ENCODE measurements around the gene CNKSR3. TPM values are rescaled to one million over a fixed set of nuclear protein-coding genes. Genes with fewer than 3 reads are reported as not detected.

CNKSR3 gene
- total RNA-seq, 1 experiment from 2014 or later = 3.9 TPM

- Mint-ChIP-seq H3K4me1 (ENCODE audit: insufficient read depth, unreplicated experiment) (no peaks in the 10 kb centered on the region), H3K9me3 (ENCODE audit: unreplicated experiment) (no peaks in the 10 kb centered on the region), H3K4me3 (ENCODE audit: unreplicated experiment) (no peak overlapping the region), H3K27ac (ENCODE audit: low read depth, unreplicated experiment) (no peak overlapping the region), H3K27me3 (ENCODE audit: insufficient read depth, unreplicated experiment) (no peaks in the 10 kb centered on the region), H3K36me3 (ENCODE audit: insufficient read depth, unreplicated experiment) (peaks cover 7% of the 10 kb centered on the region)
- CTCF ChIA-PET = no interaction called here
- intact Hi-C loops (cut with micrococcal nuclease) = no loop called here
- TF ChIP-seq CTCF (IDR thresholded peaks at IDR 0.05; ENCODE audit: unreplicated experiment) = no peak
- no TSS peak for BruUV-seq (replicated peaks)
- POLR2A ChIA-PET = no interaction called here
- no peak for DNase-seq (ENCODE audit: unreplicated experiment)
These were observed 26.5 kb upstream of the CNKSR3 start for GRCh38 chr6:154536999-154537398.

GRCh38 chr6:154536255-154536654 is 25.8 kb upstream of the CNKSR3 start:
- TF ChIP-seq CTCF (IDR thresholded peaks at IDR 0.05; ENCODE audit: unreplicated experiment) = no peak
- DNase-seq (ENCODE audit: unreplicated experiment) = no peak
- BruUV-seq (replicated peaks) = no TSS peak
- no peaks in the 10 kb centered on the region for H3K27me3 Mint-ChIP-seq (ENCODE audit: insufficient read depth, unreplicated experiment)
- ChIA-PET CTCF (no interaction called here), POLR2A (no interaction called here)
- H3K4me3 Mint-ChIP-seq (ENCODE audit: unreplicated experiment) = no peak overlapping the region
- intact Hi-C loops (cut with micrococcal nuclease) = no loop called here
- no peaks in the 10 kb centered on the region for H3K9me3 Mint-ChIP-seq (ENCODE audit: unreplicated experiment)
- H3K27ac Mint-ChIP-seq (ENCODE audit: low read depth, unreplicated experiment) = no peak overlapping the region
- peaks cover 7% of the 10 kb centered on the region for H3K36me3 Mint-ChIP-seq (ENCODE audit: insufficient read depth, unreplicated experiment)
- no peaks in the 10 kb centered on the region for H3K4me1 Mint-ChIP-seq (ENCODE audit: insufficient read depth, unreplicated experiment)

- Mint-ChIP-seq H3K9me3 (ENCODE audit: unreplicated experiment) (no peaks in the 10 kb centered on the region), H3K4me3 (ENCODE audit: unreplicated experiment) (no peak overlapping the region), H3K36me3 (ENCODE audit: insufficient read depth, unreplicated experiment) (peaks cover 7% of the 10 kb centered on the region), H3K27me3 (ENCODE audit: insufficient read depth, unreplicated experiment) (no peaks in the 10 kb centered on the region), H3K27ac (ENCODE audit: low read depth, unreplicated experiment) (no peak overlapping the region), H3K4me1 (ENCODE audit: insufficient read depth, unreplicated experiment) (no peaks in the 10 kb centered on the region)
- no peak for TF ChIP-seq CTCF (IDR thresholded peaks at IDR 0.05; ENCODE audit: unreplicated experiment)
- BruUV-seq (replicated peaks) = no TSS peak
- CTCF ChIA-PET = no interaction called here
- DNase-seq (ENCODE audit: unreplicated experiment) = no peak
- intact Hi-C loops (cut with micrococcal nuclease) = no loop called here
- POLR2A ChIA-PET = no interaction called here
These were observed 25.4 kb upstream of the CNKSR3 start for GRCh38 chr6:154535851-154536250.

GRCh38 chr6:154535147-154535546 is 24.7 kb upstream of the CNKSR3 start:
- Mint-ChIP-seq H3K27me3 (ENCODE audit: insufficient read depth, unreplicated experiment) (no peaks in the 10 kb centered on the region), H3K36me3 (ENCODE audit: insufficient read depth, unreplicated experiment) (peaks cover 7% of the 10 kb centered on the region), H3K4me1 (ENCODE audit: insufficient read depth, unreplicated experiment) (no peaks in the 10 kb centered on the region), H3K27ac (ENCODE audit: low read depth, unreplicated experiment) (no peak overlapping the region), H3K4me3 (ENCODE audit: unreplicated experiment) (no peak overlapping the region), H3K9me3 (ENCODE audit: unreplicated experiment) (no peaks in the 10 kb centered on the region)
- TF ChIP-seq CTCF (IDR thresholded peaks at IDR 0.05; ENCODE audit: unreplicated experiment) = no peak
- no peak for DNase-seq (ENCODE audit: unreplicated experiment)
- intact Hi-C loops (cut with micrococcal nuclease) = no loop called here
- ChIA-PET POLR2A (no interaction called here), CTCF (no interaction called here)
- BruUV-seq (replicated peaks) = no TSS peak

Data from MCF 10A (cell line).